Measurements from ENCODE around the gene WASHC1. TPM values are rescaled to one million over a fixed set of nuclear protein-coding genes. Genes with fewer than 3 reads are reported as not detected.
"Not testable (repeated sequence)": the region's sequence is repeated elsewhere in the genome, so short reads cannot be mapped to it uniquely, and the experiment has no call there.

The WASHC1 gene
- total RNA-seq: 10 to 100 TPM in 1 of 2 donors, 1 to 10 TPM in 1; 8.8 to 12.2 TPM

GRCh38 chr9:29356-29755 lies at the start of gene WASHC1:
WASHC1 (minus strand) TSS chr9:29456; CDS start chr9:24999, 4,457 bp downstream.
- H3K4me1 ChIP-seq; H3K9me3 ChIP-seq; H3K4me3 ChIP-seq; H3K36me3 ChIP-seq; DNase-seq; H3K27me3 ChIP-seq; H3K27ac ChIP-seq; intact Hi-C loops (cut with DNase I): not testable (repeated sequence)
- H3K9ac ChIP-seq (ENCODE audit: low read depth in 2 of 2, low read length in 2 of 2): peak within 1 kb of the TSS in 1 of 2 donors; percentile 43

GRCh38 chr9:78333-78732 lies 49.1 kb upstream of the WASHC1 start:
- H3K4me3 ChIP-seq; H3K4me1 ChIP-seq; H3K27ac ChIP-seq; DNase-seq; intact Hi-C loops (cut with DNase I); H3K36me3 ChIP-seq; H3K9ac ChIP-seq (ENCODE audit: low read depth in 2 of 2, low read length in 2 of 2); H3K9me3 ChIP-seq; H3K27me3 ChIP-seq: not testable (repeated sequence)

GRCh38 chr9:76389-76788 lies 47.1 kb upstream of the WASHC1 start:
- H3K27ac ChIP-seq; H3K4me3 ChIP-seq; DNase-seq; H3K36me3 ChIP-seq; H3K4me1 ChIP-seq; H3K27me3 ChIP-seq; H3K9ac ChIP-seq (ENCODE audit: low read depth in 2 of 2, low read length in 2 of 2); intact Hi-C loops (cut with DNase I); H3K9me3 ChIP-seq: not testable (repeated sequence)

GRCh38 chr9:73900-74525 lies 44.8 kb upstream of the WASHC1 start:
- DNase-seq; H3K9ac ChIP-seq (ENCODE audit: low read depth in 2 of 2, low read length in 2 of 2); intact Hi-C loops (cut with DNase I); H3K27me3 ChIP-seq; H3K36me3 ChIP-seq; H3K9me3 ChIP-seq; H3K4me1 ChIP-seq; H3K27ac ChIP-seq: not testable (repeated sequence)
- peak overlapping the region; percentile 20 for H3K4me3 ChIP-seq

GRCh38 chr9:73076-73899 lies 44.0 kb upstream of the WASHC1 start:
- H3K36me3 ChIP-seq; H3K27ac ChIP-seq; H3K9ac ChIP-seq (ENCODE audit: low read depth in 2 of 2, low read length in 2 of 2); H3K4me1 ChIP-seq; DNase-seq; H3K9me3 ChIP-seq; H3K27me3 ChIP-seq; intact Hi-C loops (cut with DNase I): not testable (repeated sequence)
- H3K4me3 ChIP-seq: peak overlapping the region; percentile 20

- H3K36me3 ChIP-seq; H3K27me3 ChIP-seq; intact Hi-C loops (cut with DNase I): not testable (repeated sequence)
These were observed 33.9 kb upstream of the WASHC1 start for GRCh38 chr9:63031-63629.

GRCh38 chr9:52678-53077 lies 23.4 kb upstream of the WASHC1 start:
- H3K27me3 ChIP-seq; H3K27ac ChIP-seq; DNase-seq; intact Hi-C loops (cut with DNase I); H3K9ac ChIP-seq (ENCODE audit: low read depth in 2 of 2, low read length in 2 of 2); H3K4me3 ChIP-seq; H3K36me3 ChIP-seq; H3K4me1 ChIP-seq; H3K9me3 ChIP-seq: not testable (repeated sequence)

More at GRCh38 chr9:63031-63629, 33.9 kb upstream of the WASHC1 start:
- H3K9me3 ChIP-seq; H3K4me1 ChIP-seq; H3K9ac ChIP-seq (ENCODE audit: low read depth in 2 of 2, low read length in 2 of 2); H3K4me3 ChIP-seq; DNase-seq; H3K27ac ChIP-seq: not testable (repeated sequence)

GRCh38 chr9:48190-48842 lies 19.1 kb upstream of the WASHC1 start:
- intact Hi-C loops (cut with DNase I); H3K27me3 ChIP-seq; DNase-seq: not testable (repeated sequence)

GRCh38 chr9:46639-47271 lies 17.5 kb upstream of the WASHC1 start:
- intact Hi-C loops (cut with DNase I); DNase-seq; H3K36me3 ChIP-seq; H3K4me3 ChIP-seq; H3K27me3 ChIP-seq; H3K9ac ChIP-seq (ENCODE audit: low read depth in 2 of 2, low read length in 2 of 2); H3K27ac ChIP-seq; H3K9me3 ChIP-seq; H3K4me1 ChIP-seq: not testable (repeated sequence)

More at GRCh38 chr9:48190-48842, 19.1 kb upstream of the WASHC1 start:
- H3K36me3 ChIP-seq; H3K4me3 ChIP-seq; H3K9ac ChIP-seq (ENCODE audit: low read depth in 2 of 2, low read length in 2 of 2); H3K27ac ChIP-seq; H3K9me3 ChIP-seq; H3K4me1 ChIP-seq: not testable (repeated sequence)

GRCh38 chr9:46164-46563 lies 16.9 kb upstream of the WASHC1 start:
- H3K27ac ChIP-seq; H3K9me3 ChIP-seq; H3K27me3 ChIP-seq; intact Hi-C loops (cut with DNase I); H3K9ac ChIP-seq (ENCODE audit: low read depth in 2 of 2, low read length in 2 of 2); H3K4me3 ChIP-seq; H3K4me1 ChIP-seq; H3K36me3 ChIP-seq; DNase-seq: not testable (repeated sequence)

GRCh38 chr9:45180-45878 lies 16.1 kb upstream of the WASHC1 start:
- H3K9me3 ChIP-seq; H3K27me3 ChIP-seq; intact Hi-C loops (cut with DNase I); DNase-seq; H3K4me1 ChIP-seq; H3K36me3 ChIP-seq; H3K9ac ChIP-seq (ENCODE audit: low read depth in 2 of 2, low read length in 2 of 2); H3K27ac ChIP-seq; H3K4me3 ChIP-seq: not testable (repeated sequence)

- H3K27me3 ChIP-seq; H3K4me1 ChIP-seq; H3K27ac ChIP-seq; H3K4me3 ChIP-seq; DNase-seq; H3K36me3 ChIP-seq; intact Hi-C loops (cut with DNase I); H3K9ac ChIP-seq (ENCODE audit: low read depth in 2 of 2, low read length in 2 of 2); H3K9me3 ChIP-seq: not testable (repeated sequence)
These were observed 15.2 kb upstream of the WASHC1 start for GRCh38 chr9:44416-44815.

Measured in colonic mucosa (tissue), 4 donors.